Mesangial cell (primary cell): Measurements from ENCODE around the gene ACYP2. TPM values are rescaled to one million over a fixed set of nuclear protein-coding genes. Genes with fewer than 3 reads are reported as not detected.

Source experiments
- total RNA-seq: library from RNA; depleted of rRNA; stranded (reverse); fragments of >200 nt; gene quantifications from 2 replicates; pipeline ENCODE4 v1.2.3, GENCODE V29; 2015

Gene ACYP2
- 4.2 and 17.5 TPM in 2 replicates for total RNA-seq

GRCh38 chr2:54115284-54116137 lies at the start of gene ACYP2:
Gene ACYP2 (plus strand): TSS chr2:54115615.

GRCh38 chr2:54256091-54256694 lies 140.8 kb downstream of the ACYP2 start, which contains the start of gene TSPYL6:
Gene TSPYL6 (minus strand): TSS chr2:54256229. CDS start chr2:54256151, 78 bp downstream.

Other genes with a start within 250 kb of the ACYP2 start
- gene PSME4, start 144.6 kb upstream of the ACYP2 start, total RNA-seq: 20.8 and 33.4 TPM in 2 replicates
- not detected in 2 replicates for gene TSPYL6, start 140.6 kb downstream of the ACYP2 start, total RNA-seq